ENCODE results near the gene SYCP2L.

GRCh38 chr6:11008821-11009220 is 122.0 kb downstream of the SYCP2L start:
- TF ChIP-seq SMC3 (conservative IDR thresholded peaks at IDR 0.05; ENCODE audit: poor library complexity) (no peak), EZH2 (IDR thresholded peaks at IDR 0.05; ENCODE audit: borderline replicate concordance, insufficient read depth, low read length, poor library complexity, severe bottlenecking) (no peak), EP300 (conservative IDR thresholded peaks at IDR 0.05; ENCODE audit: poor library complexity, severe bottlenecking) (no peak), POLR2AphosphoS5 (IDR thresholded peaks at IDR 0.05) (no peak)
- TF ChIP-seq, protein P1, sequence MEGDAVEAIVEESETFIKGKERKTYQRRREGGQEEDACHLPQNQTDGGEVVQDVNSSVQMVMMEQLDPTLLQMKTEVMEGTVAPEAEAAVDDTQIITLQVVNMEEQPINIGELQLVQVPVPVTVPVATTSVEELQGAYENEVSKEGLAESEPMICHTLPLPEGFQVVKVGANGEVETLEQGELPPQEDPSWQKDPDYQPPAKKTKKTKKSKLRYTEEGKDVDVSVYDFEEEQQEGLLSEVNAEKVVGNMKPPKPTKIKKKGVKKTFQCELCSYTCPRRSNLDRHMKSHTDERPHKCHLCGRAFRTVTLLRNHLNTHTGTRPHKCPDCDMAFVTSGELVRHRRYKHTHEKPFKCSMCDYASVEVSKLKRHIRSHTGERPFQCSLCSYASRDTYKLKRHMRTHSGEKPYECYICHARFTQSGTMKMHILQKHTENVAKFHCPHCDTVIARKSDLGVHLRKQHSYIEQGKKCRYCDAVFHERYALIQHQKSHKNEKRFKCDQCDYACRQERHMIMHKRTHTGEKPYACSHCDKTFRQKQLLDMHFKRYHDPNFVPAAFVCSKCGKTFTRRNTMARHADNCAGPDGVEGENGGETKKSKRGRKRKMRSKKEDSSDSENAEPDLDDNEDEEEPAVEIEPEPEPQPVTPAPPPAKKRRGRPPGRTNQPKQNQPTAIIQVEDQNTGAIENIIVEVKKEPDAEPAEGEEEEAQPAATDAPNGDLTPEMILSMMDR (IDR thresholded peaks at IDR 0.05; ENCODE audit: poor library complexity, severe bottlenecking), result no peak
